Measurements from ENCODE around the gene VPS52. TPM values are rescaled to one million over a fixed set of nuclear protein-coding genes. Genes with fewer than 3 reads are reported as not detected.

The VPS52 gene
- total and polyA plus RNA-seq, 2 donors (not counting 1 experiment from before 2014, with no cell fraction given), result 100 to 144 TPM

DNA sequence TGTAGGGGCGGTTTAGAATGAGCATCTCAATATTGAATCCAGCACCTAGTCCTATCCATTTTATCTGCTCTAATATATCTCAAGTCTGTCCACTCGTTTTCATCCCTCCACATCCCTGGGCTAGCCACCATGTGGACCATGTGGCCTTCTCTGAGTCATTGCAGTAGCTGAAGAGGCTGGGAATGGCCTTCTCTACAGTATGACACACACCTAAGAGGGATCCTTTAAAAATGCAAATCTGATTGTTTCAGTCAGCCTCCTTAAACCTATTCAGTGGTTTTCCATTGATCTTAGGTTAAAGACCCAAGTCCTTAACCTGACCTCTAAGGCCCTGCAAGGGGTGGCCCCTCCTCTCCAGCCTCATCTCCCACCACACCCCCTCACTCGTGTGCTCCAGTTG is 54.0 kb downstream of the VPS52 start:
- peaks cover 11 to 13% of the 10 kb centered on the region in 2 donors for H3K4me1 ChIP-seq (ENCODE audit: control insufficient read depth in 2 of 2, insufficient read depth in 2 of 2, low read length in 2 of 2)
- no peaks in the 10 kb centered on the region for H3K9me3 Mint-ChIP-seq (ENCODE audit: insufficient read depth)
- no peak overlapping the region for H3K27ac Mint-ChIP-seq
- intact Hi-C loops (cut with micrococcal nuclease), result no loop called here
- H3K9ac ChIP-seq (ENCODE audit: low read length), result no peak overlapping the region
- no peak overlapping the region for H3K4me3 ChIP-seq (ENCODE audit: control extremely low read depth in 1 of 5, extremely low read depth in 1 of 5, insufficient read depth in 1 of 5, low read depth in 2 of 5, low read length in 4 of 5)
- peaks cover 0 to 8% (median 1%) of the 10 kb centered on the region in 3 donors for H3K9me3 ChIP-seq (ENCODE audit: control extremely low read depth in 1 of 3, control insufficient read depth in 2 of 3, insufficient read depth in 1 of 3, low read length in 2 of 3)
- WGBS (ENCODE audit: insufficient coverage), result 64% methylated on average over 1 of the region's 3 CpGs
- TF ChIP-seq, protein P1, sequence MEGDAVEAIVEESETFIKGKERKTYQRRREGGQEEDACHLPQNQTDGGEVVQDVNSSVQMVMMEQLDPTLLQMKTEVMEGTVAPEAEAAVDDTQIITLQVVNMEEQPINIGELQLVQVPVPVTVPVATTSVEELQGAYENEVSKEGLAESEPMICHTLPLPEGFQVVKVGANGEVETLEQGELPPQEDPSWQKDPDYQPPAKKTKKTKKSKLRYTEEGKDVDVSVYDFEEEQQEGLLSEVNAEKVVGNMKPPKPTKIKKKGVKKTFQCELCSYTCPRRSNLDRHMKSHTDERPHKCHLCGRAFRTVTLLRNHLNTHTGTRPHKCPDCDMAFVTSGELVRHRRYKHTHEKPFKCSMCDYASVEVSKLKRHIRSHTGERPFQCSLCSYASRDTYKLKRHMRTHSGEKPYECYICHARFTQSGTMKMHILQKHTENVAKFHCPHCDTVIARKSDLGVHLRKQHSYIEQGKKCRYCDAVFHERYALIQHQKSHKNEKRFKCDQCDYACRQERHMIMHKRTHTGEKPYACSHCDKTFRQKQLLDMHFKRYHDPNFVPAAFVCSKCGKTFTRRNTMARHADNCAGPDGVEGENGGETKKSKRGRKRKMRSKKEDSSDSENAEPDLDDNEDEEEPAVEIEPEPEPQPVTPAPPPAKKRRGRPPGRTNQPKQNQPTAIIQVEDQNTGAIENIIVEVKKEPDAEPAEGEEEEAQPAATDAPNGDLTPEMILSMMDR (IDR thresholded peaks at IDR 0.05), result no peak
- no peak for TF ChIP-seq EZH2 (IDR thresholded peaks at IDR 0.05; ENCODE audit: borderline replicate concordance, insufficient read depth, low read depth, low read length, poor library complexity, severe bottlenecking)
- peaks cover 16% of the 10 kb centered on the region for H3K4me1 Mint-ChIP-seq
- no peak for DNase-seq
- peaks cover 0 to 40% (median 14%) of the 10 kb centered on the region in 4 experiments for H3K27me3 ChIP-seq (replicated peaks in 1 of 4; ENCODE audit: control extremely low read depth in 1 of 4, control insufficient read depth in 3 of 4, insufficient read depth in 4 of 4, low read length in 3 of 4)
- ChIA-PET CTCF (no interaction called here), POLR2A (no interaction called here)
- ATAC-seq (ENCODE audit: low read depth), result no peak
- no peak overlapping the region for H2AFZ ChIP-seq (ENCODE audit: insufficient read depth, low read depth, low read length, poor library complexity, severe bottlenecking)
- H3K27ac ChIP-seq (ENCODE audit: low read length in 2 of 2), result no peak overlapping the region
- peaks cover 57% of the 10 kb centered on the region for H3K27me3 Mint-ChIP-seq
- no peaks in the 10 kb centered on the region for H3K36me3 ChIP-seq (replicated peaks in 1 of 2; ENCODE audit: control extremely low read depth in 1 of 2, control insufficient read depth in 1 of 2, extremely low read depth in 1 of 2, insufficient read depth in 2 of 2, low read length in 1 of 2)
- H3K79me2 ChIP-seq (ENCODE audit: control insufficient read depth, insufficient read depth, low read length), result no peaks in the 10 kb centered on the region
- H3K4me3 Mint-ChIP-seq, result no peak overlapping the region
- H3K4me2 ChIP-seq (replicated peaks; ENCODE audit: low read depth, low read length, poor library complexity, severe bottlenecking), result no peak overlapping the region
- no peaks in the 10 kb centered on the region for H4K20me1 ChIP-seq (ENCODE audit: control insufficient read depth, insufficient read depth, low read length, poor library complexity, severe bottlenecking)

DNA sequence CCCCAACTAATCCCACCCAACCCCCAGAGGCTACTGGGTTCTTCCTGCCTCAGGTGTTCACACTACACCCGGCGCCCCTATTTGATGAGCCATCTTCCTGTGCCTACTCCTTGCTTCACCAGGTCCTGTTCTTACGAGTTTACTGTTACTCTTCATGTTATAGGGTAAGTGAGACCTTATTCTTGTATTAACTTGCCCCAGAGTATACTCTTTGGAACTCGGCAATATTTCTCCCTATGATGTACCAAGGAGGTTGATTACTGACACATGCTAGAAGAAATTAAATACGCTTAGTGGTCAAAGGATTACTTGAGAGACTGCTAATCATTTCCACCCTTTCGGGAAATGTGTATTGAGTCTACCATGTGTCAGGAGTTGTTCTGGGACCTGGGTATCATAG is 54.4 kb downstream of the VPS52 start:
- H3K9me3 ChIP-seq (ENCODE audit: control extremely low read depth in 1 of 3, control insufficient read depth in 2 of 3, insufficient read depth in 1 of 3, low read length in 2 of 3), result peaks cover 0 to 8% (median 0%) of the 10 kb centered on the region in 3 donors
- H3K9me3 Mint-ChIP-seq (ENCODE audit: insufficient read depth), result no peaks in the 10 kb centered on the region

More for the DNA sequence above, 54.4 kb downstream of the VPS52 start:
- ATAC-seq (ENCODE audit: low read depth) (no peak), DNase-seq (no peak)
- CTCF ChIA-PET, result no interaction called here
- no peak overlapping the region for H3K4me2 ChIP-seq (replicated peaks; ENCODE audit: low read depth, low read length, poor library complexity, severe bottlenecking)
- no peaks in the 10 kb centered on the region for H3K36me3 ChIP-seq (replicated peaks in 1 of 2; ENCODE audit: control extremely low read depth in 1 of 2, control insufficient read depth in 1 of 2, extremely low read depth in 1 of 2, insufficient read depth in 2 of 2, low read length in 1 of 2)
- no peaks in the 10 kb centered on the region for H4K20me1 ChIP-seq (ENCODE audit: control insufficient read depth, insufficient read depth, low read length, poor library complexity, severe bottlenecking)
- Mint-ChIP-seq H3K27me3 (peaks cover 55% of the 10 kb centered on the region), H3K4me1 (peaks cover 19% of the 10 kb centered on the region), H3K4me3 (no peak overlapping the region), H3K27ac (no peak overlapping the region)
- H3K27me3 ChIP-seq (replicated peaks in 1 of 4; ENCODE audit: control extremely low read depth in 1 of 4, control insufficient read depth in 3 of 4, insufficient read depth in 4 of 4, low read length in 3 of 4), result peaks cover 0 to 44% (median 13%) of the 10 kb centered on the region in 4 experiments
- POLR2A ChIA-PET, result no interaction called here
- H3K4me3 ChIP-seq (ENCODE audit: control extremely low read depth in 1 of 5, extremely low read depth in 1 of 5, insufficient read depth in 1 of 5, low read depth in 2 of 5, low read length in 4 of 5), result no peak overlapping the region
- intact Hi-C loops (cut with micrococcal nuclease), result no loop called here
- H3K79me2 ChIP-seq (ENCODE audit: control insufficient read depth, insufficient read depth, low read length), result no peaks in the 10 kb centered on the region
- TF ChIP-seq, protein P1 (IDR thresholded peaks at IDR 0.05), result no peak
- no peak for TF ChIP-seq EZH2 (IDR thresholded peaks at IDR 0.05; ENCODE audit: borderline replicate concordance, insufficient read depth, low read depth, low read length, poor library complexity, severe bottlenecking)
- WGBS (ENCODE audit: insufficient coverage), result 100% methylated on average over 2 of the region's 6 CpGs
- peaks cover 14 to 15% of the 10 kb centered on the region in 2 donors for H3K4me1 ChIP-seq (ENCODE audit: control insufficient read depth in 2 of 2, insufficient read depth in 2 of 2, low read length in 2 of 2)
- H2AFZ ChIP-seq (ENCODE audit: insufficient read depth, low read depth, low read length, poor library complexity, severe bottlenecking), result no peak overlapping the region
- no peak overlapping the region for H3K9ac ChIP-seq (ENCODE audit: low read length)
- no peak overlapping the region for H3K27ac ChIP-seq (ENCODE audit: low read length in 2 of 2)

Measured in B cell (primary cell).